CD14-positive monocyte (primary cell): Measurements from ENCODE around the gene FADS3. TPM values are rescaled to one million over a fixed set of nuclear protein-coding genes. Genes with fewer than 3 reads are reported as not detected.

Source experiments
- DNase-seq, 3 donors: peaks; one replicate each; pipeline ENCODE4 v3.0.0-alpha.2; 2011 to 2022
- H2AFZ ChIP-seq: 2 replicates; pipeline ENCODE4 v1.6.0; 2012; ENCODE audit warnings: mild to moderate bottlenecking, low read depth, low read length, inconsistent platforms; ENCODE audit not compliant: insufficient read depth, poor library complexity, severe bottlenecking
- H3K27ac ChIP-seq, 2 donors: 1 replicate in 1 of 2; 2 replicates in 1 of 2; pipeline ENCODE4 v1.5.1; 2012 to 2013; ENCODE audit warnings: low read length in 2 of 2, control low read depth in 1 of 2, inconsistent platforms in 1 of 2, low read depth in 1 of 2, mild to moderate bottlenecking in 1 of 2
- H3K27me3 ChIP-seq, 2 donors: one replicate each; pipeline versions ENCODE4 v1.6.0 to v1.6.1; 2011 to 2013; ENCODE audit warnings: low read length in 2 of 2; ENCODE audit not compliant: control insufficient read depth in 2 of 2, insufficient read depth in 2 of 2
- H3K36me3 ChIP-seq, 2 donors: replicated peaks in 1 of 2; 1 replicate in 1 of 2; 2 replicates in 1 of 2; pipeline versions ENCODE4 v1.5.1 to v1.6.1; 2012 to 2013; ENCODE audit warnings: low read length in 2 of 2, control low read depth in 1 of 2, inconsistent platforms in 1 of 2, mild to moderate bottlenecking in 1 of 2; ENCODE audit not compliant: insufficient read depth in 2 of 2, control insufficient read depth in 1 of 2
- H3K4me1 ChIP-seq, 2 donors: 1 replicate in 1 of 2; 2 replicates in 1 of 2; pipeline versions ENCODE4 v1.5.1 to v1.6.1; 2012 to 2013; ENCODE audit warnings: low read length in 2 of 2, control low read depth in 1 of 2, inconsistent platforms in 1 of 2, mild to moderate bottlenecking in 1 of 2, moderate library complexity in 1 of 2; ENCODE audit not compliant: insufficient read depth in 2 of 2, control insufficient read depth in 1 of 2
- H3K4me2 ChIP-seq: replicated peaks from 2 replicates; pipeline ENCODE3; 2012; ENCODE audit warnings: low read length, moderate library complexity, mild to moderate bottlenecking; ENCODE audit not compliant: poor library complexity, severe bottlenecking; ENCODE audit errors: extremely low read depth
- H3K4me3 ChIP-seq, 3 experiments: fragments of 200-600 bp in 1 of 3; sonication (generic) in 1 of 3; replicated peaks in 1 of 3; 1 replicate in 2 of 3; 2 replicates in 1 of 3; pipeline ENCODE4 v1.5.1; 2011 to 2013; ENCODE audit warnings: low read length in 3 of 3, mild to moderate bottlenecking in 3 of 3, control low read depth in 2 of 3, low read depth in 2 of 3, inconsistent platforms in 1 of 3, moderate library complexity in 1 of 3
- H3K79me2 ChIP-seq: 2 replicates; pipeline ENCODE4 v1.6.0; 2012; ENCODE audit warnings: mild to moderate bottlenecking, control low read depth, inconsistent platforms, low read length, moderate library complexity; ENCODE audit not compliant: insufficient read depth
- H3K9ac ChIP-seq: 2 replicates; pipeline ENCODE4 v1.6.0; 2017; ENCODE audit warnings: low read length, mild to moderate bottlenecking; ENCODE audit not compliant: insufficient read depth, poor library complexity, severe bottlenecking
- H3K9me3 ChIP-seq, 2 donors: replicated peaks in 1 of 2; 1 replicate in 1 of 2; 2 replicates in 1 of 2; pipeline versions ENCODE4 v1.5.1 to v1.6.1; 2012 to 2013; ENCODE audit warnings: low read length in 2 of 2, control low read depth in 1 of 2; ENCODE audit not compliant: control insufficient read depth in 1 of 2, insufficient read depth in 1 of 2
- H4K20me1 ChIP-seq: 2 replicates; pipeline ENCODE4 v1.6.0; 2012; ENCODE audit warnings: mild to moderate bottlenecking, low read length, control low read depth, moderate library complexity; ENCODE audit not compliant: insufficient read depth
- H3K27ac Mint-ChIP-seq, 7 donors: one replicate each; pipeline ENCODE4 v1.8.0; 2020; ENCODE audit warnings: mild to moderate bottlenecking in 7 of 7, mixed read lengths in 7 of 7, moderate library complexity in 6 of 7, inconsistent platforms in 2 of 7
- H3K27me3 Mint-ChIP-seq, 3 donors: one replicate each; pipeline ENCODE4 v1.8.0; 2021 to 2022; ENCODE audit warnings: low read depth in 3 of 3, mild to moderate bottlenecking in 3 of 3, mixed read lengths in 3 of 3, moderate library complexity in 3 of 3, inconsistent platforms in 1 of 3
- H3K36me3 Mint-ChIP-seq, 2 donors: one replicate each; pipeline ENCODE4 v1.8.0; 2020; ENCODE audit warnings: mixed read lengths in 2 of 2, inconsistent platforms in 1 of 2, mild to moderate bottlenecking in 1 of 2
- H3K4me1 Mint-ChIP-seq: one replicate; pipeline ENCODE4 v1.8.0; 2020; ENCODE audit warnings: mild to moderate bottlenecking, mixed read lengths
- H3K4me3 Mint-ChIP-seq, 2 donors: one replicate each; pipeline ENCODE4 v1.8.0; 2020; ENCODE audit warnings: mild to moderate bottlenecking in 2 of 2, mixed read lengths in 2 of 2, moderate library complexity in 1 of 2
- H3K9me3 Mint-ChIP-seq, 7 donors: one replicate each; pipeline ENCODE4 v1.8.0; 2020 to 2022; ENCODE audit warnings: mixed read lengths in 7 of 7, mild to moderate bottlenecking in 6 of 7, moderate library complexity in 6 of 7, inconsistent platforms in 2 of 7
- CTCF ChIP-seq: fragments of 200-600 bp; IDR thresholded peaks from one replicate; pipeline ENCODE4 v1.8.0; 2022; ENCODE audit warnings: antibody characterized with exemption, mild to moderate bottlenecking
- WGBS: methylation state at CpG from one replicate; pipeline ENCODE4 v1.1.5; 2013; ENCODE audit warnings: missing lambda C conversion rate; ENCODE audit not compliant: insufficient coverage; 5-methylcytosine and 5-hydroxymethylcytosine counted together
- intact Hi-C, 2 donors: fragments of 100-400 bp; cut with micrococcal nuclease; formaldehyde crosslinking; loops; one replicate each; pipeline versions ENCODE4 v1.15.0 to v1.15.1; 2023
- polyA plus RNA-seq, 3 donors: library from polyadenylated mRNA; depleted of rRNA in 1 of 3; unstranded in 2 of 3; stranded (reverse) in 1 of 3; fragments of 300-500 nt in 2 of 3; fragments of >200 nt in 1 of 3; fragmentation: Illumina TruSeq in 2 of 3; gene quantifications; 1 replicate in 2 of 3; 2 replicates in 1 of 3; pipeline ENCODE4 v1.2.3, GENCODE V29; 2012 to 2021

FADS3 gene
- polyA plus RNA-seq, 3 donors, result 2.5 to 6.8 (median 5.8) TPM

- Mint-ChIP-seq H3K4me3 (no peak overlapping the region), H3K27ac (peak overlapping the region in 3 of 7 donors; percentile 38 to 59 (median 44)), H3K4me1 (peaks cover 21% of the 10 kb centered on the region), H3K36me3 (no peaks in the 10 kb centered on the region), H3K9me3 (peaks cover 0 to 2% (median 0%) of the 10 kb centered on the region in 7 donors), H3K27me3 (peaks cover 2 to 6% (median 4%) of the 10 kb centered on the region in 3 donors)
- Histone ChIP-seq H3K27me3 (no peaks in the 10 kb centered on the region), H3K4me3 (no peak overlapping the region), H3K79me2 (no peaks in the 10 kb centered on the region), H3K4me2 (no peak overlapping the region), H3K9ac (no peak overlapping the region), H2AFZ (no peak overlapping the region), H3K9me3 (no peaks in the 10 kb centered on the region), H3K4me1 (peaks cover 0 to 19% of the 10 kb centered on the region in 2 donors), H4K20me1 (no peaks in the 10 kb centered on the region), H3K36me3 (no peaks in the 10 kb centered on the region), H3K27ac (no peak overlapping the region)
- WGBS, result 95% methylated on average over 7 of the region's 9 CpGs
- intact Hi-C loops, result loop anchor here in 1 of 2 donors (2.0 kb wide), 1 partner anchor 211 kb away; no protein-coding TSS in a partner anchor
- no peak for TF ChIP-seq CTCF
- no peak for DNase-seq
Measured at GRCh38 chr11:61898247-61898582, 6.9 kb upstream of the FADS3 start.

GRCh38 chr11:61897387-61898246 is 6.3 kb upstream of the FADS3 start:
- Histone ChIP-seq H4K20me1 (no peaks in the 10 kb centered on the region), H3K4me1 (peaks cover 0 to 19% of the 10 kb centered on the region in 2 donors), H3K36me3 (no peaks in the 10 kb centered on the region), H3K27ac (no peak overlapping the region), H3K9ac (no peak overlapping the region), H3K9me3 (no peaks in the 10 kb centered on the region), H3K27me3 (peaks cover 0 to 1% of the 10 kb centered on the region in 2 donors), H2AFZ (no peak overlapping the region), H3K4me2 (no peak overlapping the region), H3K79me2 (no peaks in the 10 kb centered on the region), H3K4me3 (no peak overlapping the region)
- Mint-ChIP-seq H3K4me3 (no peak overlapping the region), H3K27ac (peak overlapping the region in 1 of 7 donors; percentile 18), H3K27me3 (peaks cover 4 to 7% (median 4%) of the 10 kb centered on the region in 3 donors), H3K36me3 (no peaks in the 10 kb centered on the region), H3K4me1 (peaks cover 21% of the 10 kb centered on the region), H3K9me3 (peaks cover 0 to 2% (median 0%) of the 10 kb centered on the region in 7 donors)
- DNase-seq, result peak; percentile 60 to 72 (median 72)
- 71% methylated on average over 16 of the region's 17 CpGs for WGBS
- TF ChIP-seq CTCF, result peak; percentile 92
- intact Hi-C loops, result loop anchor here (2.0 kb wide), 1 partner anchor 211 kb away; no protein-coding TSS in a partner anchor
